Raji (cell line): ENCODE data around the gene PLCB2.

ENCODE experiments used
- POLR2A ChIP-seq: IDR thresholded peaks from 2 replicates; pipeline ENCODE4 v1.6.1; 2011; ENCODE audit warnings: low read depth, low read length, control low read depth; ENCODE audit not compliant: insufficient read depth

Gene PLCB2

DNA sequence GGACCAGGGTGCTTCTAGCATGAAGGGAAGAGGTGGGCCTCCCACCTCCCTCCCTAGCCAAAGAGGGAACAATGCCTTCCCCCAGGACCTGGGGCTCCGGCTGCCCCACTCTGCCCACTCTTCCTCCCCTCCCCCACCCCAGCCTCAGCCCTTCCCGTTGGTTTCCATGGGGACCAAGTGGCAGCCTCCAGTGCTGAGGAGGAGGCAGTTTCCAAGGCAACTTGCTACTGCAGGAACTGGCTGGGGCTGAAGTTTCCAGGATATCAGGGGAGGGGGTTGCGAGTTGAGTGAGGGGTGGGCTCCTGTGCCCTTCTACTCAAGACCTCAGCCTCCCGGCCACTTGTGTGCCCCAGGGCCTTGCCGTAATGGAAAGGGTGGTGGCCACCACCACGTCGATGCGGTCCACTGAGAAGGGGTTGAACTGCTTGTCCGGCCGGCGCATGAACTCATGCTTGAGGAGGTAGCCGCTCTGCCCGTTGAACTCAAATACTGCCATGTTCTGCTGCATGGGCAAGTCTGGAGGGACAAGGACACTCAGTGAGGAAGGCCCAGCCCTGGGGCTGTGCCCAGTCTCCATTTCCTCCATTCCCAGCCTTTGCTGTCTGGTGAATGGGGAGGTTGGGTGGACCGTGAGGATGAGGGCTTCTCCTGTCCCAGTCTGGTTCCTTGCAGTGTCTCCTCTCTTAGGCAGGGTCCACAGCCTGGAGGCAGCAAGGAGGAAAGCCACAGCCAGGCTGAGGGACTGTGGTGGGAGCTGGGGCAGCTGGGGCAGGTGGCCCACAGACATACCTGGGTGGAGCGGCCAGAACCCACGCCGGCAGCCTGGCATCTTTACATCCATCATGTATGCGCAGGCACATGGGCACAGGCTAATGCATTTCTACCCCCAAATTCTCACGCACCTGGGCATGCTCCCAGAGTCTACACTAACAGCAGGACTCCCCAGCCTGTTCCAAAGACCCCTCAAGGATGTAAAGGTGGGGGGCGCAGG lies 13.5 kb downstream of the PLCB2 start:
- TF ChIP-seq POLR2A, result no peak

DNA sequence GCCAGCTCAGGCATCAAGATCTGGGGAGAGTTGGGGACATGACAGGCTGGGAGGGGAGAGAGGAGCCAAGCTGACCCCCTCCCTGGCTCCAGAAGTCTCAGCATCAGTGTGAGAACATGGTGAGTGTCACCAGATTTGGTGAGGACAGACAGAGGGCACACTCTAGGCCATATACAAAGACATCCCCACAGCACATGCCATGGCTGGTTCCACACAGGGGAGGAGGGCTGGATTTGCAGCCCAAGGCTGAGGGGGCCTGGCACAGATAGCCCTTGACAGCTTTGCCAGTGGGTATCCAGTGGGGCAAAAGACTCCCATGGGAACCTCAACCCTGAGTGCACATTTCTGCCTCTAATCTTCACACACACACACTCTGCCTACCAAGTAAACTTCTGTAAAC lies 14.7 kb downstream of the PLCB2 start:
- no peak for TF ChIP-seq POLR2A

DNA sequence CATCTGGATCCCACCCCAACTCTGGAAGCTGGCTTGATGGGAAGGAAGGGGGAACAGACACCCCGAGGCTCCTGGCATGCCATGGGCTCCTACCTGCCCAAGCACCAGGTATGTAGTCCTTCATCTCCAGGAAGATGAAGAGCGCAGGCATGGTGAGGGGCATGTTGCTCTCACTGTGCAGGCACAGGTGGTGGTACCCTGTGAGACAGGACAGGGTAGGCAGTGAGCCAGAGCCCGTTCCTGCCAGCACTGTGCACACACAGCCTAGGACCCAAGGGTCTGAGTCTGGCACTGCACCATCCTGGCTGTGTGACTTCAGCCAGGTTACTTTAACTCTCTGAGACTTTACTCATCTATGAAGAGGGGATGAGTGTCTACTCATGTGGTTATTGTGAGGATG lies 15.5 kb downstream of the PLCB2 start:
- TF ChIP-seq POLR2A, result no peak

DNA sequence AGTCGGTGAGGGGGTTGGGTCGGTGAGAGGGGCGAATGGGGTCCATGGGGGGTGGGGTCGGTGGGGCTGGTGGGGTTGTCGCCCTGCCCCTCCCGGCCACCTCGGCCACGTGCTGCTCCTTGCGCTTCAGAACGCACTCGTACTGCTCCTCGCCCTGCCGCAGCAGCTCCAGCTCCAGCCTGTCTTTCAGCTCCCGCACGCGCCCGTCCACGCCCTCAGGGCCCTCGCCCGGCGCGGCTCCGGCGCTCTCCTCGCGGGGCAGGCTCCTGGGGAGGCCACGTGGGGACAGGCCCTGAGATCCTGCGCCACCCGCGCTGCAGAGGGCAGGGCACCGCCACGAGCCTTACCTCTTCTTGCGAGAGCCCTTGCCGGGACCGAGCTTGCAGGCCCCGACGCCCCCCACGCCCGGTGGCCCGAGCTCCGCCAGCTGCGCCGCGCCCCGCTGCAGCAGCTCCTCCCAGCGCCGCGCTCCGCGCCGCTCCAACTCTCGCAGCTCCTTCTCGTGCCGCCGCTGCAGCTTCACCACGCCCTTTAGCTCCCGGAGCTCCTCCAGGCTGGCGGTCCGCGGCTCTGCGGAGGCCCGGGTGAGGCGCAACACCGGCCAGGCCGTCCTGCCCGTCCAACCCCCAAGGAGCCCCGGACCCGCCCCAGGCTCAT lies 16.7 kb downstream of the PLCB2 start:
- TF ChIP-seq POLR2A, result no peak

DNA sequence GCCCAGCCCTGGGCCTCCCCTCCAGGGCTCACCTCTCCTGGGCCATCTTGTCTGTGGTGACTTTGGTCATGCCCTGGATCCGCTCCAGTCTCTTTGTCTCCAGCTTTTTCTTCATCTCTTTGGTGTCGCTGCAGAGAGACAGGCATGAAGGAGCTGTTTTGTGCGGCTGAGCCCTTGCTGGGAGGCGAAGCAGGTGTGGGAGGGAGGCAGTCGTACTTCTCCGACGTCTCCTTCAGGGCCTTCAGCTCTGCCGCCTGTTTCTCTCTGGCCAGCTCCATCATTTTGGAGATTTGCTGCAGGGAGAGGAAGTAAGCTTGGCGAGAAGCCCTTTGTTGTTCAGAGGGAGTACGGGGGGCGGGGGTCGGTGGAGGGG lies 17.2 kb downstream of the PLCB2 start:
- no peak for TF ChIP-seq POLR2A

- no peak for TF ChIP-seq POLR2A
Measured at GRCh38 chr15:40289140-40289775, 18.5 kb downstream of the PLCB2 start.

- TF ChIP-seq POLR2A, result no peak
Measured at GRCh38 chr15:40287968-40288367, 19.8 kb downstream of the PLCB2 start.

DNA sequence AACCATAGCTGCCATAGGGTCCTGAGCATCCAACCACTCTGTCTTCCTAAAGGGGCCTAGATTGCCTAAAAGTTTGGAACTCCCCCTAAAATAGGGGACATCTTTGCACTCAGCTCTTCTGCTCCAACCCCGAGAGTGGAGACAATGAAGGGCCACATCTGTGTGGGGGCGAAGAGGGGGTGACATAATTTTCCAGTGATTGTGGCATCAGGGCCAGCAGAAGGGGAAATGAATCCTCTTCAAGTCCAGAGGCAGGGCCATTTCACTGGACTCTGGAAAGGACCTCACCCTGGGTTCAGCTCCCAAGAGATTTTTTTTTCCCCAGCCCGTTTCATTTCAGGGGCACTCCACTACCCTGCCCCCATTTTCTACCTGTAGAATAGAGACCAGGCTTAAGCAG lies 20.2 kb downstream of the PLCB2 start:
- TF ChIP-seq POLR2A, result no peak

DNA sequence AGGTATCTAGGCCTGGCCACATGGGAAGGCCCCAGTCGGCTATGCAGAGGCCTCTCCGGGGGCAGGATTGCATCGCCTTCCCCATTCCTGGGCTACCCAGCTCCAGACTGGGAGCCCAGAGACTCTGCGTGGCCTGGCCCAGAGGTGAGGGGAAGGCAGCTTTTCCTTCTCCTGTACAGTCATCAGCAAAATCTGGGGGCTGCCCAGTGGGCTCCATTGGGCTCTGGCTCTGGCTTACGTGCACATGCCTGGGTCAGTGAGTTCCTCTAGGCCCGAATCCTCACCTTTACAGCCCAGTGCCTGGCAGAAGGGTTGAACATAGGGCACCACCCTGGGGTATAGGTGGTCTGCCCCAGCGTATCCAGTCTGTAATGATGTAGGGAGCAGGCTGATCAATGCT lies 20.9 kb downstream of the PLCB2 start:
- TF ChIP-seq POLR2A, result no peak

DNA sequence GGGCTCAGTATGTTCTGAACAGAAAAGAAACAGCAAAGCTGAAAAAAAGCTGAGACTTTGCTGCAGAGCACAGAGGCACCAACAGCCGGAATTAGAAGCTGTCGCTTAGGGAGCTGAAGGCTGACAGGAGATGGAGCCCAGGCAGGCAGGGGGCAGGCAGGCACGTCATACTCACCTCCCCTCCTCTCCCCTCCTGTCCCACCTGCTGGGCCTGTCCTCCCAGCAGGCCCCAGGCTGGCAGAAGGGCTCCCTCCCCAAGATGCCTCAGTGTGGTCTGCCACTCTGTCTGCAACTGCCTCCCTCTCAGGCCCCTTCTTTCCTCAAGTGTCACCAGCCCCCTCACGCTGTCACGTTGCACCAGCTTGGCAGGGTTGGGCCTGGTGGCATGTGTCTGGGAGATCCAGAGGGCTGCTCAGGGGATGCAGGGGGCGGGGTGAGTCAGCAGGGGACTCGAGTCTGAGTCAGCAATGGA lies 21.6 kb downstream of the PLCB2 start:
- no peak for TF ChIP-seq POLR2A

DNA sequence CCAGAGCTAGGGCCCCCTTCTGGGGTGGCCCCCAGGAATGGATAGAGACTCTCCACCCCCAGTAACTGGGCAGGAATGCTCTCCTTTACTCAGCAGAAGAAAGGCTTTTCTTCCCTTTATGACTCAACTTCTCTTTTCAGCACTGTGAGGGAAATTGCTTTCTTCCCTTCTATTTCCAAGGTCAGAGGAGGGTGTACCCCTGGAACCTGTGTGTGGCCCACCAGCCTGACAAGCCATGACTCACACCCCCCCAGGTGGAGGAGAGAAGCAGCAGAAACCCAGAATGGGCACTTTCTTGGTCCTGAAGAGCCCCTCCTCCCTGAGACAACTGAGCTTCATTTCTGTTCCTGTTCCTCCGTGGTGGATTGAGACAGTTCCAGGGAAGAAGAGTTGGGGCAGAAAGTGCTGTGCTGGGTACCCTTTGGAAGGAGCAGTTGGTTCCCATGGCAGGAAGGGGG lies 22.2 kb downstream of the PLCB2 start:
- TF ChIP-seq POLR2A, result no peak

DNA sequence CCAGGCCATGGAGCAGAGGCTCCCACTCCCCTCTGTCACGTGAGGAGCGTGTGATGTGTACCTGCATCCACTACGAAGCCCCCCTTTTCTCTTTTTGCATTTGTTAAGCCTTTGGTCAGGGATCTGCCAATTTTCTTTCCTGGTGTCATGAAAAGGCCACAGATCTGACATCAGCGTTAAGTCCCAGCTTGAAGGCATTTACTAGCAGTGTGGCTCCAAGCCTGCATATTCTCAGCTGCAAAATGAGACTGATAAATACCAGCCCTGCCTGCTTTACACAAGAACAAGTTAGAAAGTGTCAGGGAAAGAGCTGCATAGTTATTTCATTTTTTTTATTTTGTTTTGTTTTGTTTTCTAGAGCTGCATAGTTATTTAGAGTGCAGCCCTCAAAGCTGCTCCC lies 22.6 kb downstream of the PLCB2 start:
- TF ChIP-seq POLR2A, result no peak

DNA sequence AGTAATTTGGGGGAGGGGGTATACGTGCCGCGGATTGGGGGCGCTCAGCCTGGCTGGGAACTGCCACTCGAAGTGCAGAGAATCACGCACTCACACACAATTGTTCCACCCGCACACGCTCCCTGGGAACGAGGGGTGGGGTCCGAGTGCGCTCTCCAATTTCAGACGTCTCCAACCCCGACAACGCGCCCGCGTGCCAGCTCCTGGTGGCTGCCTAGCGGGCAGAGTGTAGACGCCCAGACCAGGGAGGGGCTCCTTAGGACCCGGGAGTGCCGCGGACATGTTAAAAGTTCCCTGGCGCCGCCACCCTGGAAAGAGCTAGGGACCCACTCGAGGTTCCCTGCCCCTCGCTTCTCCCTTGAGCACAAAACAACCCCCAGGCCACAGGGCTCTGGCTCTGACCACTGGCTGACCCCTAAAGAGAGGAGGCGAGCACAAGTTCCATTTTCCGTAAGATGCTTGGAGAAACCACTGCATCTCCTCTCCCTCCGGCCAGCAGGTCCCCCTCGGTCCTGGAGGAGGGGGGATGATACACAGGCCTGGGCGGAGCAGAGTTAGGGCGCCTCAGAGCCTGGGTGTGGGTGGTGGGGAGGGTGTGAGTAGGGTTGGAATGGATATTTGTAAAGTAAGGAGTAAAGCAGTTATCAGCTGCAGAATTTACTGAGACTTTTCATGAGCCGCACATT lies 24.0 kb downstream of the PLCB2 start:
- TF ChIP-seq POLR2A, result no peak

DNA sequence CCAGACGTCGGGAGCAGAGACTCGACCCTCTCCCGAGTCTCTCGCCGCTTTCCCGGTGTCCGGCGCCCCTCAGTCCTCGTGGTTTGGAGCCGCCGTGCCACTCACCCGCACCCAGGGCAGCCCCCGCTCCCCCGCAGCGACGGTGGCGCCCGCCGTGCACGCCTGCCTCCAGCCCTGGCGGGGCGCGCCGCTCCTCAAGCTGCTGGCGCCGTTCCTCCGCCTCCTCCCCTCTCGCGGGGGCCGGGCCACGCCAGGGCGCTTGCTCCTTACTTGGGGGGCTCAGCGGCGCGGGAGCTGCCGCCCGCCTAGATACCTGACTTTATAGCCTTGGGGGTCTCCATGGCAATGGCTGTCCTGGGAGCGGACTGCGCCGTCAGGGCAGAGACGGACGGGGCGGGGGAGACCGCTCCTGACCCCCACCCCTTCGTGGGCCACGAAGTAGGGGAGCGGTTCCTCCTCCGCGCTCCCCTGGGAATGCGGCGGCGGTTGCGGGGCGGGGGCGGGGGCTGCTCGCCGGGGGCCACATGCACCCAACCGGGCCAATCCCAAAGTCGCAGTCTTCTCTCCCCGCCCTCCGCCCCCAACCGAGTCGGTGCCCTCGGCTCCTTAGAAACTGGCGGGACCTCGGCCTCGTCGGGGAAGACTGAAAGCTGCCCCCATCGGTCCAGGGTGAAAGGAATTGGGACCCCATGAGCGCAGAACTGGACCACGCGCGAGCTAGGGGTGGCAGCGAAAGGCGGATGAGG lies 24.7 kb downstream of the PLCB2 start, which contains the start of gene ANKRD63:
Gene ANKRD63, minus strand, starts transcription at position 196 of the 746 bp plus-strand sequence. CDS start 478 bp downstream, outside the sequence.
- TF ChIP-seq POLR2A, result no peak

GRCh38 chr15:40282147-40282868 lies 25.4 kb downstream of the PLCB2 start:
- no peak for TF ChIP-seq POLR2A
